HFF-Myc (cell line): ENCODE data around the gene GATC.

ENCODE experiments used
- DNase-seq: peaks from one replicate; pipeline ENCODE4 v3.0.0-alpha.2; 2011; ENCODE audit warnings: low read depth; ENCODE audit errors: extremely low read depth
- H3K4me3 ChIP-seq: replicated peaks from 2 replicates; pipeline ENCODE4 v1.5.1; 2011; ENCODE audit warnings: low read depth, mild to moderate bottlenecking, control low read depth, low read length
- TF ChIP-seq, protein P1 (sequence below): IDR thresholded peaks from 2 replicates; pipeline ENCODE4 v1.5.1; 2012; ENCODE audit warnings: mild to moderate bottlenecking, low read depth, low read length, control low read depth; ENCODE audit errors: missing control alignments

The GATC gene

DNA sequence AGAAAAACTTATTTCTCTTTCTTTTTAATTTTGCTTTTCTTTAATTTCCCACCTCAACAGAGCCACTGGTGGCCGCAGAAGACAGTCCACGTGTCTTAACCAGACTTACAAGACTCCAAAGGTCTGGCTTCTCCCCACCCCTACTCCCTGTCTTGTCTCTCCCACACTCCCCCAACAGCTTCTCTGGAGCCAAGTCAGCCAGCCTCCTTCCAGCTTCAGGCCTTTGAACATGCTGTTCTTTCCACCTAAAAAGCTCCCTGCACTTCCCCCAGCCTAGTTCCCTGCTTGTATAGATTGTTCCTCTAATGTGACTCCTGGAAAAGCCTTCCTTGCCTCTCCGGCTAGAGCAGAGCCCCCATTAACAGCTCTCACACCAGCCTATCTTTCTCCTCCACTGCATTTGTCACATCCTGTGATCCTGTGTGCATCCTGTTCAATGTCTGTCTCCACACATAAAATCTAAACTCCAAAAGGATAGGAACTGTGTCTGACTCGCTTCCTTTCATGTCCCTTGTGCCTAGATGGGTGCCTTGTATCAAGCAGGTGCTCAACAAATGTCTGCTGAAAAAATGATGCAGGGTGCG is 41.9 kb downstream of the GATC start:
- no peak overlapping the region for H3K4me3 ChIP-seq
- DNase-seq, result no peak
- TF ChIP-seq, protein P1, sequence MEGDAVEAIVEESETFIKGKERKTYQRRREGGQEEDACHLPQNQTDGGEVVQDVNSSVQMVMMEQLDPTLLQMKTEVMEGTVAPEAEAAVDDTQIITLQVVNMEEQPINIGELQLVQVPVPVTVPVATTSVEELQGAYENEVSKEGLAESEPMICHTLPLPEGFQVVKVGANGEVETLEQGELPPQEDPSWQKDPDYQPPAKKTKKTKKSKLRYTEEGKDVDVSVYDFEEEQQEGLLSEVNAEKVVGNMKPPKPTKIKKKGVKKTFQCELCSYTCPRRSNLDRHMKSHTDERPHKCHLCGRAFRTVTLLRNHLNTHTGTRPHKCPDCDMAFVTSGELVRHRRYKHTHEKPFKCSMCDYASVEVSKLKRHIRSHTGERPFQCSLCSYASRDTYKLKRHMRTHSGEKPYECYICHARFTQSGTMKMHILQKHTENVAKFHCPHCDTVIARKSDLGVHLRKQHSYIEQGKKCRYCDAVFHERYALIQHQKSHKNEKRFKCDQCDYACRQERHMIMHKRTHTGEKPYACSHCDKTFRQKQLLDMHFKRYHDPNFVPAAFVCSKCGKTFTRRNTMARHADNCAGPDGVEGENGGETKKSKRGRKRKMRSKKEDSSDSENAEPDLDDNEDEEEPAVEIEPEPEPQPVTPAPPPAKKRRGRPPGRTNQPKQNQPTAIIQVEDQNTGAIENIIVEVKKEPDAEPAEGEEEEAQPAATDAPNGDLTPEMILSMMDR, result no peak

DNA sequence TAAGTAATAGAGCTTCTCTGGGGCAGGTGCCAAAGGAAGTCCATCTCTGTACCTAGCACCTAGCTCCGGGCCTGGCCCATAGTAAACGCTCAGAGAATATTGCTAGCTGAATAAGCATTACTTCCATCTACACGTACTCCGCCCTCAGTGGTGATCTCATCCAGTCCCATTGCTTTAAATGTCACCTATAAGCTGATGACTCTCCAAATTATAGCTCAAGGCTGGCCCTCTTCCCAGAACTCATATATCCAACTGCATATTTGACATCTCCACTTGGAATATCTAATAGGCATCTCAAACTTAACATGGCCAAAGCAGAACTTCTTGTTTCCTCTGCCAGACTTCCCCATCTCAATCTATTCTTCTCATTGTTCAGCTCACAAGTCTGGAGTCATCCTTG is 42.8 kb downstream of the GATC start:
- TF ChIP-seq, protein P1, result no peak

DNA sequence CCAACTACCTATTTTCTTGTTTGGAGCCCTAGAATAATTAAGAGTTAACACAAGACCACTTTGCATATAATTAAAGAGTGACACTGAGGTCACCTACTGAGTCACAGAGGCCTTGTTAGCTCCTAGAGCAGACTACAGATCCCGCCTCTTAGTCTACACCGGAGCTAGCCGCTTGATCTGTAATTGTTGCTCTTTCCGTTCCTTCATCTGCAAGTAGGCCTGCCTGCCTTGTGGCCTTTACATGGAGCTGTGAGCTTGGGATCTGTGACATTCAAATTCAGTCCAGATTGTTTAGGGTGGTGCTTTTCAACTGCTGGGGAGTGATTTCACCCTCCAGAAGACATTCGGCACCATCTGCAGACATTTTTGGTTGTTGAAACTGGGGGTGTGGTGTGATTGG is 44.1 kb downstream of the GATC start:
- no peak overlapping the region for H3K4me3 ChIP-seq
- TF ChIP-seq, protein P1, result no peak
- DNase-seq, result no peak

More for the DNA sequence above, 42.8 kb downstream of the GATC start:
- no peak overlapping the region for H3K4me3 ChIP-seq
- no peak for DNase-seq

DNA sequence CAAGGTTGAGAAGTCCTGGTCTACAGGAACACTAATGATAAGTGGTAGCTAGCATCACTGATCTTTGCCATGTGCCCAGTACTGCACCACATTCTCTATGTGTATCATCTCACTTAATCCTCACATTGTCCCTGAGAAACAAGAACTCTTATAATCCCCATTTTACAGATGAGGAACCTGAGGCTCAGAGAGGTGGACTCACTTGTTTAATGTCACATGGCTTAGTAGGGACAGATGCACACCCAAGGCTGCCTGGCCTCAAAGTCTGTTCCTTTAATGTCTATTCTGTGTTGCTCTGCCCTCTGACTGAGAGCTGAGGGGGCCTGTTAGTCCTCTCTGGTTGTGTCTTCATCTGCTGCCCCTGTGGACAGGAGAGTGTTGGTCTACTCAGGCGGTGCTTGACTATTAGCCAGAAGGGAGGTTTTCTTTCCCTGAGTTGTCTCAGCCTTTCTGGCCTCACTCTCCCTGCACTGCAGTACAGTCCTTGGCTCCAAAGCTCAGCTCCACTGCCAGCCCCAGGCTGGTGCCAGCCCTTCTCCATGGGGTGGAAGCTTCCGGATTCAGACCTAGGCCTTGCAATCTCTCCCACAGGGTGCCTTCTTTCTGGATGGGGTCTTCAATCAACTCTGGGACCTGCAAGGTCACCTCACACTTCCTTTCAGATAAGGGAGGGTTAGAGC is 44.7 kb downstream of the GATC start:
- no peak overlapping the region for H3K4me3 ChIP-seq
- no peak for DNase-seq
- TF ChIP-seq, protein P1, result no peak

DNA sequence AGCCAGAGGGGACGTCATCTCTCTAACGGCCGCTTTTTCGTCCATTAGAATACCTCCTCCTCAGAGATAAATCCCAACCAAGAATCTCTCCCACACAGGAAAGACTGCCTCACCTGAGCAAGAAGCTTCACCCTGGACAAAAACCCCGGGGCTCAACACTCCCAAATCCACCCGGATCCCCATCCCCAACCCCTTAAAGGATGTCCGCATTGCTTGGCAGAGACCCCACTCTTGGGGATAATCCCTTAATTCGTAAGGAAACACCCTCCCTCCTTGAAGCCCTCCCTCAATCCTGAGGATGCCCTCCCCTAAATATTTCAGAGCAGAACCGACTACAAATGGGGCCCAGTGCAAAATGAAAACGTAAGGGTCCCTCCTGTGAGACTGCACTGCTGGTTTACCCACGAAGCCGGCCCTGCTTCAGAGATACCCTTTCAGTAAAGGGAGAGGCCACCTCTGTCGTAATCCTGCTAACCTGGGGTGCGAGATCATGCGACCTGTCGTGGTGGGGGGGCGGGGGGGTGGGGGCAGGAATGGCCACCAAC is 49.0 kb downstream of the GATC start:
- no peak for DNase-seq
- peak overlapping the region; percentile 65 for H3K4me3 ChIP-seq
- TF ChIP-seq, protein P1, result no peak

DNA sequence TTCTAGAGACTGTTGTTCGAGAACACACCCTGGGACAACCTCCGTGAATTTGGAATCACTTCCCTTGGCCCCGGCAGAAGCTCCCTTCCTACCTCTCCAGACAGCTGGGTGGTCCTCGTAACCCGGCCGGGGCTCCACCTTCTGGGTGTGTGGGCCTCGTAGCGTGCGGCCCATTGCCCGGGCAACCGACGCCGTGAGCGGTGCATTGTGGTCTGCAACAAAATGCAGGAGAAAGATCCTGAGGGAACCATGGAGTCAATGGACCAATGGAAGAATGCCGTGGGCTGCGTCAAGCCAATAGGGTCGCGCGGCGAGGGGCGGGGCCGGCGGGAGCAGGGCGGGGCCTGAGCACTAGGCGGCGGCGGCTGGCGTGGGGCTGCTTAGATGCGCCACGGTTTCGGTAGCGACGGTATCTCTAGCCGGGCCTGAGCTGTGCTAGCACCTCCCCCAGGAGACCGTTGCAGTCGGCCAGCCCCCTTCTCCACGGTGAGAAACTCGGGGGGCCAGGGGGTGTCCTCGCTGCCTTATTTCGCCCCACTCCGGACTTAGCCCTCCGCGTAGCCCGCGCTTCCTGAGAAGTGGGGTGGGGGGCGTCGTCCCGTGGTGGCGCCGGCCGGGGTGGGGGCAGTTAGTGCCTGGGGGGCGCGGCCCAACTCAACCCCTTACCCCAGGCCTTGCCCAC is 49.6 kb downstream of the GATC start, which contains the start of gene DYNLL1:
TSS of gene DYNLL1 (plus strand) at position 383 of the 682 bp plus-strand sequence. CDS start 309 bp downstream, outside the sequence.
- TF ChIP-seq, protein P1, result no peak

More for the DNA sequence above, 49.6 kb downstream of the GATC start, which contains the start of gene DYNLL1:
- peak; percentile 94 for DNase-seq
- peak within 1 kb of the TSS; percentile 65 for H3K4me3 ChIP-seq
